H1 (cell line): ENCODE measurements around the gene ETV2. TPM values are rescaled to one million over a fixed set of nuclear protein-coding genes. Genes with fewer than 3 reads are reported as not detected.

Source experiments
- CTCF ChIA-PET: fragments of 300-600 bp; sonication (Branson Sonifier 250); formaldehyde crosslinking; loops from one replicate; lab custom pipeline; 2021; ENCODE audit not compliant: partially characterized antibody; lab: Charles Lee
- POLR2A ChIA-PET: fragments of 300-600 bp; sonication (Branson Sonifier 250); formaldehyde crosslinking; loops from one replicate; lab custom pipeline; 2021; ENCODE audit warnings: inconsistent platforms; ENCODE audit not compliant: partially characterized antibody; lab: Charles Lee
- DNase-seq, 2 experiments: peaks; one replicate each; pipeline versions ENCODE4 v3.0.0 to v3.0.0-alpha.2; 2010 to 2022; ENCODE audit warnings: low spot score in 2 of 2, low read depth in 1 of 2, mixed read lengths in 1 of 2
- FAIRE-seq: peaks from 2 replicates; lab custom pipeline; 2011; peaks lifted over from hg19 to GRCh38; lab: Jason Lieb, UNC
- H2AFZ ChIP-seq: 2 replicates; pipeline ENCODE4 v1.8.1; 2012; ENCODE audit warnings: low read length, inconsistent platforms
- H2AK5ac ChIP-seq: 2 replicates; pipeline ENCODE4 v1.6.1; 2013; ENCODE audit warnings: low read depth, low read length
- H2BK120ac ChIP-seq: replicated peaks from 2 replicates; pipeline ENCODE3; 2013; ENCODE audit warnings: low read depth, low read length, inconsistent platforms
- H2BK12ac ChIP-seq: 2 replicates; pipeline ENCODE4 v1.6.1; 2013; ENCODE audit warnings: low read depth, low read length
- H2BK15ac ChIP-seq: 2 replicates; pipeline ENCODE4 v1.6.1; 2013; ENCODE audit warnings: low read length
- H2BK20ac ChIP-seq: 2 replicates; pipeline ENCODE4 v1.6.1; 2013; ENCODE audit warnings: low read length
- H2BK5ac ChIP-seq: 2 replicates; pipeline ENCODE4 v1.6.1; 2013; ENCODE audit warnings: low read depth, low read length
- H3K14ac ChIP-seq: 2 replicates; pipeline ENCODE4 v1.6.1; 2013; ENCODE audit warnings: inconsistent platforms; ENCODE audit not compliant: insufficient read length
- H3K18ac ChIP-seq: 2 replicates; pipeline ENCODE4 v1.6.1; 2013; ENCODE audit warnings: low read length; ENCODE audit errors: extremely low read depth
- H3K23ac ChIP-seq: 2 replicates; pipeline ENCODE4 v1.6.1; 2013; ENCODE audit warnings: inconsistent platforms; ENCODE audit not compliant: insufficient read length
- H3K23me2 ChIP-seq: 2 replicates; pipeline ENCODE4 v1.6.1; 2013; ENCODE audit warnings: low read depth, low read length
- H3K27ac ChIP-seq: 2 replicates; pipeline ENCODE4 v1.6.1; 2011; ENCODE audit warnings: low read depth, low read length, inconsistent platforms
- H3K27me3 ChIP-seq, 4 experiments: replicated peaks in 1 of 4; 1 replicate in 1 of 4; 2 replicates in 3 of 4; pipeline versions ENCODE4 v1.6.1 to v1.8.1; 2011 to 2013; ENCODE audit warnings: low read length in 3 of 4, mild to moderate bottlenecking in 3 of 4, inconsistent platforms in 2 of 4, mixed read lengths in 2 of 4, moderate library complexity in 1 of 4; ENCODE audit not compliant: control insufficient read depth in 3 of 4, insufficient read depth in 3 of 4; ENCODE audit errors: extremely low read depth in 1 of 4
- H3K36me3 ChIP-seq, 4 experiments: 2 replicates each; pipeline versions ENCODE4 v1.6.1 to v1.8.1; 2011 to 2013; ENCODE audit warnings: mild to moderate bottlenecking in 4 of 4, low read length in 3 of 4, moderate library complexity in 2 of 4, control low read depth in 1 of 4, inconsistent platforms in 1 of 4; ENCODE audit not compliant: insufficient read depth in 4 of 4, control insufficient read depth in 2 of 4
- H3K4ac ChIP-seq: replicated peaks from 2 replicates; pipeline ENCODE3; 2013; ENCODE audit warnings: low read length, low read depth, mixed read lengths, inconsistent platforms; ENCODE audit not compliant: insufficient read length
- H3K4me1 ChIP-seq, 4 experiments: replicated peaks in 1 of 4; 1 replicate in 1 of 4; 2 replicates in 3 of 4; pipeline versions ENCODE4 v1.6.1 to v1.8.1; 2011 to 2013; ENCODE audit warnings: low read length in 3 of 4, inconsistent platforms in 2 of 4, mixed read lengths in 1 of 4; ENCODE audit not compliant: insufficient read depth in 4 of 4, control insufficient read depth in 3 of 4
- H3K4me2 ChIP-seq, 2 experiments: 2 replicates each; pipeline versions ENCODE4 v1.6.1 to v1.8.1; 2011 to 2013; ENCODE audit warnings: low read depth in 2 of 2, low read length in 2 of 2, control low read depth in 1 of 2, inconsistent platforms in 1 of 2, mild to moderate bottlenecking in 1 of 2; ENCODE audit not compliant: insufficient read depth in 1 of 2
- H3K4me3 ChIP-seq, 4 experiments: fragments of 200-600, 300-600 bp in 1 of 4; sonication (generic), shearing (Covaris generic), sonication (Bioruptor Twin) in 1 of 4; 2 replicates each; pipeline versions ENCODE4 v1.5.1 to v1.8.1; 2011 to 2016; ENCODE audit warnings: low read length in 4 of 4, low read depth in 3 of 4, control low read depth in 2 of 4, inconsistent platforms in 2 of 4, mild to moderate bottlenecking in 2 of 4, mixed read lengths in 1 of 4, moderate library complexity in 1 of 4; ENCODE audit not compliant: insufficient read depth in 2 of 4; ENCODE audit errors: extremely low read depth in 1 of 4
- H3K56ac ChIP-seq: replicated peaks from 2 replicates; pipeline ENCODE3; 2013; ENCODE audit warnings: low read depth, mild to moderate bottlenecking, mixed read lengths, low read length, inconsistent platforms; ENCODE audit not compliant: insufficient read length
- H3K79me1 ChIP-seq: 2 replicates; pipeline ENCODE4 v1.6.1; 2013; ENCODE audit warnings: low read depth, low read length, control low read depth
- H3K79me2 ChIP-seq, 2 experiments: 2 replicates each; pipeline versions ENCODE4 v1.6.1 to v1.8.1; 2012 to 2013; ENCODE audit warnings: low read length in 2 of 2, mild to moderate bottlenecking in 2 of 2, inconsistent platforms in 1 of 2; ENCODE audit not compliant: insufficient read depth in 2 of 2, control insufficient read depth in 1 of 2
- H3K9ac ChIP-seq, 4 experiments: replicated peaks in 1 of 4; 1 replicate in 1 of 4; 2 replicates in 3 of 4; pipeline versions ENCODE4 v1.6.1 to v1.8.1; 2011 to 2013; ENCODE audit warnings: low read depth in 3 of 4, low read length in 3 of 4, control low read depth in 2 of 4, mild to moderate bottlenecking in 2 of 4, moderate library complexity in 2 of 4, inconsistent platforms in 1 of 4; ENCODE audit errors: extremely low read depth in 1 of 4
- H3K9me3 ChIP-seq, 2 experiments: 2 replicates each; pipeline versions ENCODE4 v1.6.1 to v1.8.1; 2012 to 2013; ENCODE audit warnings: mild to moderate bottlenecking in 2 of 2, moderate library complexity in 2 of 2, control low read depth in 1 of 2, inconsistent platforms in 1 of 2, low read depth in 1 of 2, low read length in 1 of 2, mixed read lengths in 1 of 2; ENCODE audit not compliant: insufficient read depth in 2 of 2
- H4K20me1 ChIP-seq, 2 experiments: replicated peaks in 1 of 2; 2 replicates each; pipeline versions ENCODE3 to v1.8.1; 2011 to 2013; ENCODE audit warnings: inconsistent platforms in 2 of 2, low read length in 2 of 2, mild to moderate bottlenecking in 1 of 2; ENCODE audit not compliant: insufficient read depth in 2 of 2, control insufficient read depth in 1 of 2
- H4K5ac ChIP-seq: 2 replicates; pipeline ENCODE4 v1.6.1; 2013; ENCODE audit warnings: low read length, low read depth, mixed read lengths, inconsistent platforms; ENCODE audit not compliant: insufficient read length
- H4K8ac ChIP-seq: 2 replicates; pipeline ENCODE4 v1.8.0; 2013; ENCODE audit warnings: mild to moderate bottlenecking, moderate library complexity, low read length, inconsistent platforms; ENCODE audit not compliant: insufficient read depth; ENCODE audit errors: extremely low read depth
- H4K91ac ChIP-seq: replicated peaks from 2 replicates; pipeline ENCODE3; 2013; ENCODE audit warnings: low read length, mixed read lengths, inconsistent platforms; ENCODE audit not compliant: insufficient read length
- ATF3 ChIP-seq: IDR thresholded peaks from 2 replicates; pipeline ENCODE4 v1.6.1; 2011; ENCODE audit warnings: low read depth, mild to moderate bottlenecking, low read length; ENCODE audit not compliant: insufficient read depth
- CHD1 ChIP-seq: IDR thresholded peaks from 2 replicates; pipeline ENCODE4 v1.6.1; 2012; ENCODE audit warnings: low read depth, low read length, improper control_type of control experiment
- CREB1 ChIP-seq: IDR thresholded peaks from 2 replicates; pipeline ENCODE4 v1.6.1; 2012; ENCODE audit warnings: inconsistent platforms
- EP300 ChIP-seq, 2 experiments: IDR thresholded peaks; 1 replicate in 1 of 2; 2 replicates in 1 of 2; pipeline ENCODE4 v1.6.1; 2011 to 2012; ENCODE audit warnings: low read depth in 2 of 2, low read length in 2 of 2, mild to moderate bottlenecking in 2 of 2, borderline replicate concordance in 1 of 2, inconsistent platforms in 1 of 2, moderate library complexity in 1 of 2
- JUND ChIP-seq: IDR thresholded peaks from 2 replicates; pipeline ENCODE4 v1.6.1; 2011; ENCODE audit warnings: mild to moderate bottlenecking, improper control_type of control experiment, low read length
- POLR2AphosphoS5 ChIP-seq: IDR thresholded peaks from 2 replicates; pipeline ENCODE4 v1.6.1; 2011; ENCODE audit warnings: low read depth, low read length
- SP2 ChIP-seq: IDR thresholded peaks from 2 replicates; pipeline ENCODE4 v1.6.1; 2012; ENCODE audit warnings: mild to moderate bottlenecking, low read length, inconsistent platforms
- TAF7 ChIP-seq: optimal IDR thresholded peaks from 2 replicates; pipeline ENCODE3; 2011; ENCODE audit warnings: low read depth, mild to moderate bottlenecking, inconsistent platforms, low read length, moderate library complexity, borderline replicate concordance
- TCF12 ChIP-seq: IDR thresholded peaks from 2 replicates; pipeline ENCODE4 v1.6.1; 2011; ENCODE audit warnings: low read depth, mild to moderate bottlenecking, low read length
- WGBS, 2 experiments: shearing (Covaris generic) in 1 of 2; methylation state at CpG; one replicate each; pipeline versions ENCODE4 v1.1.6 to v1.1.7; 2013 to 2015; ENCODE audit warnings: low lambda C conversion rate in 2 of 2, mixed read lengths in 2 of 2, inconsistent platforms in 1 of 2, low coverage in 1 of 2, missing lambda C conversion rate in 1 of 2; ENCODE audit not compliant: insufficient replicate concordance in 2 of 2, insufficient coverage in 1 of 2, insufficient read length in 1 of 2; ENCODE audit errors: extremely low coverage in 1 of 2, missing lambda C conversion rate in 1 of 2; 5-methylcytosine and 5-hydroxymethylcytosine counted together
- polyA plus RNA-seq, 7 experiments: library from polyadenylated mRNA; depleted of rRNA in 3 of 7; stranded (reverse) in 5 of 7; unstranded in 2 of 7; fragments of >200 nt in 5 of 7; fragments of 200-250 nt in 2 of 7; gene quantifications; 1 replicate in 5 of 7; 2 replicates in 1 of 7; 4 replicates in 1 of 7; pipeline versions ENCODE4 v1.2.1 to v1.2.3, GENCODE V29; 2011 to 2013; ENCODE audit warnings: missing spikeins in 2 of 7, mixed read lengths in 2 of 7
- total RNA-seq: library from RNA; stranded (reverse); fragmentation: NEBNext Ultra II Directional; extraction: Animal tissue kit (Norgen Biotek cat#: 25700); gene quantifications from 2 replicates; pipeline ENCODE4 v1.2.1, GENCODE V29; 2021
- TF ChIP-seq, protein P1 (sequence below): IDR thresholded peaks from 2 replicates; pipeline ENCODE4 v1.6.1; 2012; ENCODE audit warnings: low read length, inconsistent platforms
- TF ChIP-seq, protein P2 (sequence below): IDR thresholded peaks from 2 replicates; pipeline ENCODE4 v1.6.1; 2011; ENCODE audit warnings: low read length, improper control_type of control experiment

ETV2 gene
- total and polyA plus RNA-seq, 2 of the 8 experiments (the other 6 are each of a cell fraction or from before 2014, with no cell fraction given) = 0.88 to 1.3 TPM

GRCh38 chr19:35636651-35637050 is 4.9 kb upstream of the ETV2 start:
- Histone ChIP-seq H2BK12ac (no peak overlapping the region), H2AFZ (no peak overlapping the region), H3K14ac (no peak overlapping the region), H3K4ac (no peak overlapping the region), H3K9me3 (no peaks in the 10 kb centered on the region), H3K56ac (no peak overlapping the region), H4K20me1 (peaks cover 0 to 6% of the 10 kb centered on the region in 2 experiments), H3K4me1 (peaks cover 4 to 12% (median 7%) of the 10 kb centered on the region in 4 experiments), H3K36me3 (peaks cover 12 to 40% (median 22%) of the 10 kb centered on the region in 4 experiments; a peak in 7 of 8 replicates), H3K27me3 (no peaks in the 10 kb centered on the region), H3K27ac (no peak overlapping the region), H3K18ac (no peak overlapping the region), H4K91ac (no peak overlapping the region), H3K9ac (no peak overlapping the region), H3K79me2 (no peaks in the 10 kb centered on the region), H3K23ac (no peak overlapping the region), H2BK20ac (no peak overlapping the region), H2BK15ac (no peak overlapping the region), H4K5ac (no peak overlapping the region), H4K8ac (no peak overlapping the region), H2BK120ac (no peak overlapping the region), H3K4me3 (no peak overlapping the region), H3K79me1 (no peaks in the 10 kb centered on the region), H3K23me2 (peaks cover 4% of the 10 kb centered on the region; the same call in 1 of the 2 replicates), H2BK5ac (no peak overlapping the region), H3K4me2 (no peak overlapping the region), H2AK5ac (no peak overlapping the region)
- 90% methylated on average over 3 of the region's 3 CpGs; no CpG with 5 or more reads in 1 of the 2 experiments for WGBS, 2 experiments
- ChIA-PET POLR2A (interaction anchor here (0.8 to 2.4 kb wide), 2 partner anchors 12 to 15 kb away, joined by 3 to 17 read pairs; partner anchors contain the start of gene COX6B1), CTCF (interaction anchor here (1.6 to 4.8 kb wide), 3 partner anchors 44 to 104 kb away, joined by 3 to 20 read pairs (median 5); no protein-coding TSS in a partner anchor)
- DNase-seq (no peak), FAIRE-seq (no peak)
- TF ChIP-seq CHD1 (no peak), CREB1 (no peak), POLR2AphosphoS5 (no peak), EP300 (IDR thresholded peaks at IDR 0.05; ENCODE audit: borderline replicate concordance in 1 of 2, low read depth in 2 of 2, low read length in 2 of 2) (no peak), JUND (no peak), ATF3 (no peak), SP2 (no peak), TCF12 (no peak), TAF7 (no peak)
- TF ChIP-seq, protein P1, sequence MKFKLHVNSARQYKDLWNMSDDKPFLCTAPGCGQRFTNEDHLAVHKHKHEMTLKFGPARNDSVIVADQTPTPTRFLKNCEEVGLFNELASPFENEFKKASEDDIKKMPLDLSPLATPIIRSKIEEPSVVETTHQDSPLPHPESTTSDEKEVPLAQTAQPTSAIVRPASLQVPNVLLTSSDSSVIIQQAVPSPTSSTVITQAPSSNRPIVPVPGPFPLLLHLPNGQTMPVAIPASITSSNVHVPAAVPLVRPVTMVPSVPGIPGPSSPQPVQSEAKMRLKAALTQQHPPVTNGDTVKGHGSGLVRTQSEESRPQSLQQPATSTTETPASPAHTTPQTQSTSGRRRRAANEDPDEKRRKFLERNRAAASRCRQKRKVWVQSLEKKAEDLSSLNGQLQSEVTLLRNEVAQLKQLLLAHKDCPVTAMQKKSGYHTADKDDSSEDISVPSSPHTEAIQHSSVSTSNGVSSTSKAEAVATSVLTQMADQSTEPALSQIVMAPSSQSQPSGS = no peak
- TF ChIP-seq, protein P2, sequence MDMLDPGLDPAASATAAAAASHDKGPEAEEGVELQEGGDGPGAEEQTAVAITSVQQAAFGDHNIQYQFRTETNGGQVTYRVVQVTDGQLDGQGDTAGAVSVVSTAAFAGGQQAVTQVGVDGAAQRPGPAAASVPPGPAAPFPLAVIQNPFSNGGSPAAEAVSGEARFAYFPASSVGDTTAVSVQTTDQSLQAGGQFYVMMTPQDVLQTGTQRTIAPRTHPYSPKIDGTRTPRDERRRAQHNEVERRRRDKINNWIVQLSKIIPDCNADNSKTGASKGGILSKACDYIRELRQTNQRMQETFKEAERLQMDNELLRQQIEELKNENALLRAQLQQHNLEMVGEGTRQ = no peak
